HG03439 (cell line): ENCODE data around the gene PPFIBP2.

Experiments
- ATAC-seq: cut with Tn5 transposase; IDR thresholded peaks from one replicate; pipeline ENCODE4 v1.9.1; 2021; ENCODE audit warnings: mild to moderate bottlenecking, moderate library complexity; ENCODE audit not compliant: unreplicated experiment

The PPFIBP2 gene

DNA sequence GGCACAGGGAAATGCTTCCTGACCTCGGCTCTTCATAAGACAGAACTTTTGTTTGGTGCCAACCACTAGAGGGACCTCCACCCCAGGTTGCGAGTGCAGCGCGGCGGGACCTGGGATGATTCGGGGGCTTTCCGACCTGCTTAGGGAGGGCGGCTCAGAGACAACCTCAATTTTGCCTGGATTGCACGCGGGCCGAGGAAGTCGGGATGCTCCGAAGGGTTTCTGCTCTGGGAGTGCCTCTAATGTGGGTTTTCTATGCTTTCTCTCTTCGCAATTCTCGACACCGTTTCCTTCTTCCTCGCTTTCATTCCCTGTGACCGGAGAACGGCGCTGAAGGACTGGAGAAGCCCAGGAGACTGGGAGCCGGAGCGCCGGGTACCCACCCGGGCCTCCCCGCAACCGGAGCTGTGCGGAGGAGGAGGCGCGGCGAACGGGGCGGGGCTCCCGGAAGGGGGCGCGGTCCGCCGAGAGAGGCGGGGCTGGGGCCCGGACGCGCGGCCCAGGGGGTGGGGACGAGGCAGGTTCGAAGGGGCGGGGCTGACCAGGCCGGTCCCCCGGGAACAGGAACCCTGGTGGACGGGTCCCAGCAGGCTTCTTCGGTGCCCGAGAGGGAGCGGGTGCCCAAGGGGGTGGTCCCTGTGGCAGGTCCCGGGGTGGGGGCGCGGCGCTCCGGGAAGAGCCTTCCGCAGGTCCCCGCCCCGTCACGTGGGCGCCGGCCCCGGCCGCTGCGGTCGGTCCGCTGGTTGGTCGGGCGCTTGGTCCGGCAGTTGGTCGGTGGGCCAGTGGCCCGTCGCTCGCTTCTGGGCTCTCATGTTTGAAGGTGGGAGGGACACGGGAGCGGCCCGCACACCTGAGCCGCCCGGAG lies at the start of gene PPFIBP2:
Gene PPFIBP2 (plus strand): TSS at position 766 of the 865 bp plus-strand sequence. CDS start 35,477 bp downstream, outside the sequence.
- ATAC-seq = peak; percentile 68

DNA sequence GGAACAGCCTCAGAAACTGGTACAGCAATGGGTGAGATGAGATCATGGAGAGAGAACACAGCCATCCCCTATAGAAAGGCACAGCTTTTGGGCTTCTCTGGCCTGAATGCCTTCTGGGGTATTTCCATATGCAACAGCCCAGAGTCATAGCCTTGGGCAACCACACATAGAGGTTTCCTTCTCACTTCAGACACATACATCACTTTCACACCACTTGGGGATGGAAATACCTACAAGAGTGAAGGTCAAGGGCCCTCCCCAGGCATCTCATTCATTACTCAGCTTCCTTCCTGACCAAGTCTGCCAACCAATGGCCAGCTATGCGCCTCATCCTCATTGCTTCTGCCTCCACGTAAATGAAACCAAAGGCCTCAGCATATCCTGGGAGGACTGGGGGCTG lies 46.1 kb upstream of the PPFIBP2 start:
- no peak for ATAC-seq

DNA sequence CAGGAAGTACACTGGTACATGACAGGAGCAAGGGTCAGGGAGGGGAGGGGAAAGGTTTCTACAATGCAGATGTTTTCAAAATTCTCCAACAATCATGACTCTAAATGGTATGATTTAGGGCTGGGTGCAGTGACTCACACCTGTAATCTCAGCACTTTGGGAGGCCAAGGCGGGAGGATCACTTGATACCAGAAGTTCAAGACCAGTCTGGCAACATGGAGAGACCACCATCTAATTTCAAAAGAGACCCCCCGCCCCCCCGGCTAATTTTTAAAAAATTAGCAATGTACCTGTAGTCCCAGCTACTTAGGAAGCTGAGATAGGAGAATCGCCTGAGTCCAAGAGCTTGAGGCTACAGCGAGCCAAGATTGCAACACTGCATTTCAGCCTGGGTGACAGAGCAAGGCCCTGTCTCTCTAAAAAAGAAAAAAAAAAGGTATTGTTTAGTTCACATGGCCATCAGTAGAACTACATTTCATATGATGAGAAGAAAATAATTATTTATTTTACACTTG lies 44.4 kb upstream of the PPFIBP2 start:
- ATAC-seq = no peak

DNA sequence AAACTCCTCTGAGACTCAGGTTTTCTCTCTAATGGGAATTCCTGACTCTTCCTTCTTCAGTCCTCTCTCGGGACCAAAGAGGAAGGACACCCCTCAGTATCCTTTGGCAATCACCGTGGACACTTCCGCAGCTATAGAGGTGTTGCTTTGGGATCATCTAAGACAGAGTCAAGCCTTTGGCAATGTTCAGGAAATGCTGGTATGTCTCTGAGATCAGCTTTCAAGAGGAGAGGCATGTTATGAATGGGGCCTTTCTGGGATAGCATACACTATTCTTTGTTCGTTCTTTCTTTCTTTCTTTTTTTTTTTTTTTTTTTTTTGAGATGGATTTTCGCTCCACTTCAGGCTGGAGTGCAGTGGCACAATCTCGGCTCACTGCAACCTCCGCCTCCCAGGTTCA lies 42.7 kb upstream of the PPFIBP2 start:
- ATAC-seq = no peak

DNA sequence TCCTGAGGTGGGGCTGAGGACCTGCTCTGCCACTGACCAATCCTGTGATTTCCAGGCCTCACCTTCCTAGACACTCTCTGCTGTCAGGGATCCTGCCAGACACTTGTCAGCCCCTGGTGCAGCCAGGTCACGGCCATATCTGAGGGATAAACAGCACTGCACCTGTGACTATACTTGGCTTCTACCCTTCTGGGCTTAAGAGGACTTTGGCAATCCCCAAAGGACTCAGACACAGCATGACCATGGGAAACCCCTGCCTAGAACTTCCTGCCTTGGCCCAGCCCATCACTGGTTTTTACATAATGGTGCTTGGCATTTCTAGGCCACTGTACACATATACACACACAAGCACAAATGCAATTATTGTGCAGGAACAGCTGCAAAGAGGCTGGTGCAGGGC lies 40.1 kb upstream of the PPFIBP2 start:
- ATAC-seq = peak; percentile 81

DNA sequence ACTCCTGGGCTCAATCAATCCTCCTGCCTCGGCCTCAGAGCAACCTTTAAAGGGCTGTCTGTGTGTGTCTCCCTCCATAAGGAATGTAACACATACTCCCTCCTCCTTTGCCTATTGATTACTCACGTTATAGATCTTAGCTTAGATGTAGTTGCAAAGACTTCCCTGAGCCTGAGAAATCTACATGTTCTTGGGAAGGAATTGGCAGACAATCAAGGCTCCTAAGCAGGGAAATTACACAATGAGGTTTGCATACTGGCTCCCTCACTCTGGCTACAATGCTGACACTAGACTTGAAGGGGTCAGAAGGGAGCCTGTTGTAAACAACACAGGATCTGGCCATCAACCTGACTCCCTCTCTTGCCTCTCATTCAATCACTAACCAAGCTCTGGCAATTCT lies 33.7 kb upstream of the PPFIBP2 start:
- ATAC-seq = no peak

DNA sequence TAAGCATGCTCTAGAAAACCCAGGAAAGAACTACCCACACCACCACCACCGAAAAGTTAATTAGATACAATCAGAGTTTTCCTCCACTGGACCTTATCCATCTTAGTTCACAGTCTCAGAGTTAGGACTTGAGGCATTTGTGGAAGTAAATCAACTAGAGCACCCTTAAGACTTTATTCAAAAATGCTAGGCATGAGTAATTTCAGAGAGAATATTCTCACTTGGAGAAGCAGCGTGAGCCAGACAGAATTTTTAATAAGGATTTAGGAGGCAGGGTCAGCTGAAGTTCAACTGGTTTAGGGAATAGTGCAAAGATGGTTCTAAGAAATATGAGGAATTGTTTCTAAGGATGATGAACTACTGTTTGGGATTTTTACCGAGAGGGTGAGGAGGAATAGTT lies 29.7 kb upstream of the PPFIBP2 start:
- no peak for ATAC-seq

DNA sequence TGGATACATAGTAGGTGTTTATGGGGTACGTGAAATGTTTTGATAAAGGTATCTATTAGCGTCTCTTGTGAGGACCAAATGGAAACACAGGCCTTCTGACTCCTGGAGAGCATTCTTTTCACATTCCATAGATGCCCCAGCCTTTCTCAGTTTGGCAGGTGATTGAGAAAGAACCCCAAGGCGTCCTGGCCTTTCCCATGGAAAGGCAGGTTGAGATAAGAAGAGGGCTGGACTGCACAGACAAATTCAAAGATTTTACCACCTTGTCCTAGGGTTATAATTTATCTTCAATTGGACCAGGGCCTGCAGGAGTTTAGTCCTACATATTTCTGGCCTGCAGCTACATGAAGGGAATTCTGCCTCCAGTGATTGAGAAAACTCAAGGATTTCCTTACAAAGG lies 29.2 kb upstream of the PPFIBP2 start:
- ATAC-seq = no peak

DNA sequence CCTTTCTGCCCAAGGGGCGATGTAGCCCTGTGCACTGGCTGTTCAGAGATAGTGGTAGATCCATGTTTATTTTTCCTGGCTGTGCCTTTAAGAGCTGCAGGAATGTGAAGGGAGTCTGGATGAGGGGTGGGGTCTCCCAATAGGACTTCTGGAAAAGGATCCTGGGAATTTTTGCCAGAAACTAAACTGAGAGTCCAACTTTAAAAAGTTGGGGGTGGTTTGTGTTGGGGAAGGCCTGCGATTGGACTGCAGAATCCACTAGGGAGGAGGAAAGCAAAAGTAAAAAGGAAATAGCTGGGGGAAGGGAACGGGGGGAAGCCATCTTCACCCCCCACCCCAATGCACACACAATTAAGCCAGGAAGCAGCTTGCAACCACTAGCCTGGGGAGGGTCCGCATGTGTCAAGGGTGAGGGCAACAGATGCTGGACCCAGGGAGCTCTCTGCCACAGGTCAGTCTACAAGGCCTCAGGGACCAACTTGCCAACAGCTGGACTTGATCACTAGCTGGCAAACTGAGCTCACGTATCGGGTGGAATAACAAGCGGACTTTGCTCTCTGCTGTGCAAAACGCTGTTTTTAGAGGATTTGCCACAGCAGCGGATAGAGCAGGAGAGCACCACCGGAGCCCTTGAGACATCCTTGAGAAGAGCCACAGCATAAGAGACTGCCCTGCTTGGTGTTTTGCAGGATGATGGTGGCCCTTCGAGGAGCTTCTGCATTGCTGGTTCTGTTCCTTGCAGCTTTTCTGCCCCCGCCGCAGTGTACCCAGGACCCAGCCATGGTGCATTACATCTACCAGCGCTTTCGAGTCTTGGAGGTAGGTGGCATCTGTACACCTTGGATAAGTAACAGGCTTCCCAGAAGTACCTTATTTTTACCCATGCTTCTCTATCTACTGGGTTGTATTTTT lies 28.4 kb upstream of the PPFIBP2 start, which contains the start of gene OLFML1:
Gene OLFML1 (plus strand): TSS at position 321 of the 912 bp plus-strand sequence. CDS start 370 bp downstream, at position 691.
- no peak for ATAC-seq

DNA sequence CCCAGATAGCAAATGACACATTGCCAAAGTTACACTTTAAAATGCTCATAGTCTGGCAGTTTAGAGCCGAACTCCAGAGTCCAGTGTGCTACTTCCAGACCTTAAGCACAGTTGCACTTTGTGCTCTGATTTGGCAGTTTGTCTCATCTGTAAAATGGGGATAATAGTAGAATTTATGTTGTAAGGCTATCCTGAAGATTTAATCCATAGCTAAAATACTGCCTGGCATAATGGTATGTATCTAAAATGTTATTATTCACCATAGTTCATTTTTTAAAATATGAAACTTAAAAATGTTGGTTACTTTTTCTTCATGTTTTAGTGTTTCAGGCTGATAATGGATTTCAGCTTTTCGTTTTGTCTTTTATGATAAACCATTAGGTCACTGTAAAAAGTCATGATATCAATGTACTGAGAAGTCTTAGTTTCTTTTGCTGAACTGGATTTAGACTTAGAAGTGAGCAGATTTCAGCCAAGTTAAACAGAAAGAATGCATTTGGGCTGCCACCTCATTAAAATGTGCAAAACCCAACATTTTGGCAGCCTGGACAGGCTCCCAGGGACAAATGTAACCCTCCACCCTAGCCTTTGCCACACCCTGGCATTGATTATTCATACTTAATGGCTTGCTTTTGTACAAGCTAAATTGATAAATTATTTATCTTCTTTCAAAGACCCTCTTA lies 27.6 kb upstream of the PPFIBP2 start:
- ATAC-seq = no peak

DNA sequence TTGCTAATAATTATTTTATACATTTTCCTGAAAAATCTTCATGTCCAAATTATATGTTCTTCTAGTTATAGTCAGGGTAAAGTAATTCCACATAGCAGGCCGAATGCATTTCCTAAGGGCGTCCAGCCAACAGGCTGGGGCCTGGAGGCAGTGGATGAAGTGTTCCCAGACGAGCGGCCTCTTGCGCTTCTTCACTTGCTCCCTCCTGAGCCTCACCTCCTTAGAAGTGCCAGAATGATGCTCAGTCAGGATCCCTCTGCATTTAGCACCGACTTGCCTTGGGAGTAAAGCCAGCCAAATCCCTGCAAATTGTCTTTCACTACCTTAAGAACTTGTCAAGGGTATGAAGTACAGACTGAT lies 27.0 kb upstream of the PPFIBP2 start:
- no peak for ATAC-seq

DNA sequence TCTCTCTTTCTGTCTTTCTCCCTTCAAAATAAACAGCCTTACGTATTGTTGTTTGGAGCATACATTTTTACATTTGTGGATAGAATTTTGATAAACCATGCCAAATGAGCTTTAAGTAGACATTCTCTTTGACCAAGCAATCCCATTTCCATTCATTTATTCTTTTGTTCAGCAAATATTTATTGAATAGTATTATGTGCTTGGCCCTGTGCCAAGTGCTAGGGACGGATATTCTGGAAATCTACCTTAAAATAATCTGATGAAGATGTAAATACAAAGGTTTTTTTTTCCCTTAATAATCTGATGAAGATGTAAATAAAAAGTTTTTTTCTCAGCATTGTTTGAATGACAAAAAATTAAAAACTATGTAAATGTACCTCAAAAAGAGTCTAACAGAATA lies 26.4 kb upstream of the PPFIBP2 start:
- ATAC-seq = no peak

DNA sequence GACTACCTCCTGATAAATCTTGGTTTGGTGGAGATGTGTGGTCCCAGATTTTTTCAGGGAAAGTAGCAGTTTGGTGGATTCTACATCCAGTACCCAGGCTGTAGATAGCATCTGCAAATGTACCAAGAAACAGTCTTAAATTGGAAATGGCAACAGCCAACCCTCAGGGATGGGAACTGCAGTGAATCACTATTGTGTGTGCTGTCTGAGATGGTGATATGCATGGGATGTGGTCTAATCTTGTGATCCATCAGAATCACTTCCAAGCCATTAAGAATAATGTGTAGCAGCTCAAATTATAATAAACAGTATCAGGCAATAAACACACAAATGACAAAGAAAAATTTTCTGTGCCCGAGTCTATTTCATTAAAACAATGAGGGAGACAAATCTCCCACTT lies 25.1 kb upstream of the PPFIBP2 start:
- no peak for ATAC-seq

DNA sequence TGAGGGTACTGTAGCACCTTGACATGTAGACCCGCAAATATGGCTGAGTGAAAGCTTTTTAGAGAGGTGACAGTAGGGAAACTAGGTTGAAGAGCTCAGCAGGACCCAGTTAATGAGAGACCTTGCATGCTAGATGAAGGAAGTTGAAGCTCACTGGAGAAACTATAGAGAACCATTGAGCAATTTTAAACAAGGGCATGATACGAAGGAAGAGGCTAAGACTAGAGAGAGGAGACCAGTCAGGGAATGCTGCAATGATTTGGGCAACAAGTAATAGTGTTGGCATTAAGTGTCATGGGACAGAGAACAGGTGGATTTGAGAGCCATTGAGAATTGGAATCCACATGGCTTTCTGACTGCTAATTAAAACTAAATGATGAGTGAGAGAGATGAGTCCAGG lies 24.4 kb upstream of the PPFIBP2 start:
- ATAC-seq = no peak

DNA sequence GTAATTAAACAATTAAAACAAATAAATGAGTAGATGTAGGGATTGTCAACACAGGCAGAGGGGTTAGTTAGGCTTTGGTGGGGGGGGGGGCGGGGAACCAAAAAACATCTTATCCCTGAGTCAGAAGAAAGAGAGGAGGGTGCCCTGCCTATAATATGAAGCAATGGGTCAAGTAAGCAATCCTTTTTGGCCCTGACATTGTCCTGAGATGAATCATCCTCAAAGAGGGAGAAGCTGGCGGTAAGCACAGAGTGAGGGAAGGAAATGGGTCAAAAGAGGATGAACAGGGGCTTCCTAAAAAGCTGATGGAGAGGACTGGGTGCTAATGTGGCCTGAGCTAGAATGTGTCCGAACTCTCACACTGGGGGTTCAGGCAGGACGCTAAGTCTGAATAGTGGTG lies 23.7 kb upstream of the PPFIBP2 start:
- no peak for ATAC-seq

DNA sequence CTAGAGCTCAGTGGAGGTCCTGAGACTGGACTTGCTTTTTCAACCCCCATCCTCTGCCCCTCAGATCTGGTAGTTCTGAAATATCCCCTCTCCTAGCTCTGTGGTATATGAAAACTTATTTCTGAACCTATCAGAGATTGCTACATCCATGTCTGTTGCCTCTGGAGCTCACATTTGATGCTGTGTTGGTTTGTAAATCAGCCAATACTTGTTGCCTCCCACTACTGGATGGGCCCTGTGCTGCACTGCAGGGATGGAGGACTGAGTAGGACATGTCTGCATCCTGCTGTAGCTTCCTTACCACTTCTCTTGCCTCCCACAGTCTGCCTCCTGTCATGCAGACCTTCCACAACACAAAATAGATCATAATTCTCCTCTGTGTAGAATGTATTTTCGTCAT lies 23.3 kb upstream of the PPFIBP2 start:
- ATAC-seq = no peak

DNA sequence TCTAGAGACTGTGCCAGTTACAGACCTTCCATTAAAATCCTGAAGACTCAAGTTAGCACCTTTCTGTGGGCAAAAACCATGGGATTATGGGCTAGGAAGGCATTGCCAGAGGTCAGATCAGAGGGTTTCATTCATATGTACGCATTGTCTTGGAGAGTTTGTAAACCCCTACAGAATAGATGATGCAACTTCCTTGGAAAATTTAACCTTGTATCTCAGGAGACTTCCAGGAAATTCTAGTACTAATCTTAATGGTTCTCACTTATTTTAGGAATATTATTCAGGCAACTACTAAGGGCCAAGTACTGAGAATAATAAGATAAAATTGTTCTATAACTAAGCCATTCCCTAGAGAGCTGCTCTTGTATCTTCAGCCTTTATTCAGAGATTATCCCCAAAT lies 21.5 kb upstream of the PPFIBP2 start:
- ATAC-seq = no peak

DNA sequence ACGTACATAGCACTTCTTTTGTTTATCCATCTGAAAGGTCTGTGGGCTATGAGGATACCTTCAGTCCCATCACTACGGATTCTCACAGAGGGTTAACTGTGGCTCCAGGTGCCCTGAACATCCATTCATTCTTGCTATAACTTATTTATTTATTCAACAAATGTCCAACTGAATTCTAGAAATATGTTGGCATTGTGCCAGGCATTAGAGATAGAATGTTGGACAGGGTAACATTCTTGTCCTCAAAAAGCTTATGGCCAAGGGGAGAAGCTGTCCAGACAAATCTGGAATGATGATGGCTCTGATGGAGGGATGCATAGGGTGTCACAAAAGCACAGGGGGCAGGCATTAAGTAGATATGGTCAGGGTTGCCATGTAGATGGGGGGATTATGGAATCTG lies 20.1 kb upstream of the PPFIBP2 start:
- no peak for ATAC-seq

DNA sequence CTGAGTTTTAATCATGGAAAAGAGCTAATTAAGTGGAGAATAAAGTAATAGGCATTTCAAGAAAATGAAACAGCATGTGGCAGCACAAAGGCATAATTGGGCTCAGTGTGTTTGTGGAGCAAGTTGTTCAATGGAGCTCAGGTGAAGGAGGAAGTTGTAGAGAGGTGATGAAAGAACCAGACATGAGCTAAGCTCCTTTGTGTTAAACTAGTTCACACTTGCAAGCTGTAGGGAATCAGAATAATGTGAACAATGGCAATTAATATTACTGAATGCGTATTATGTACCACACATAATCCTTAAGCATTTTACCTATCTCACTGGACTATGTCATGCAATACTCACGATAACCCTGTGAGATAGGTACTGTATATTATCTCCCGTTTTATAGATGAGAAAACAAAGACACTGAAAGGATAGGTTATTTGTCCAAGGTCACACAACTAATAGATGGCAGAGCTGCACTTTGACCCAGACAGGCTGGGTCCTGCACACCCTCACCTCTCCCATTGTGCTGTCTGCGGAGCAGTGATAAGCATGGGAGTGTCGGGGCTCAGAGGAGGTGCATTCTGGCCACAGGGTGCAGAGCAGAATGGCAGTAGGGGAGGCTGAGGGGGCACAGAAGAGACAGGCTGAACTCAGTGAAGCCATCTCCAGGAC lies 19.6 kb upstream of the PPFIBP2 start:
- no peak for ATAC-seq

DNA sequence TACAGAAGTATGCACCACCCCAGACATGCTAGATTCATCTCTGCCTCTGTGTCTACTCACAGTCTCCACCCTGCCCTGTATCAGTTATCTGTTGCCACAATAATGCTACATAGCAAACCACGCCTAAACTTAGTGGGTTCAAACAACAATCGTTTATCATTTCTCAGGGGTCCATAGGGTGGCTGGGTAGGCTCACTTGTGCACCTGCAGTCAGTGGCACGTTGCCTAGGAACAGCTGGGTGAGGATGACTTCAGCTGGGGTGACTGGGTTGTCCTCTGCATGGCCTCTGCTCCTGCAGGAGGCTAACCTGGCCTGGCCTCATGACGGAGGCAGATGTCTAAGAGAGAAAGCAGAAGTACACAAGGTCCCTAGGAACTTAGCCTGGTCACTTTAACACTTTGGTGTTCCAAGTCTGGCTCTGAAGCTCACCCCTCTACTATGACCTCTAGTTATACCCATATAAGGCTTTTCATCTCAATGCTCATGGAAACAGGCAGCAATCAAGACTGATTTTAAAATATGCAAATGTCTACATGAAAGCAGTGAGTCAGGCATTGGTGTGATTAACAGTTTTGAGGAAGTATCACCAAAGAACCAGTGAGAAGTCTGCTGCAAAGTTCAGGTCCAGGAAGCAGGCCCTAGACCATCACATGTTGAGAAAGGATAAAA lies 17.8 kb upstream of the PPFIBP2 start:
- peak; percentile 91 for ATAC-seq
